CD1c-positive myeloid dendritic cell (primary cell): ENCODE results near the gene KRT23.

ENCODE experiments used
- DNase-seq: peaks from one replicate; pipeline ENCODE4 v3.0.0-alpha.2; 2016; ENCODE audit errors: extremely low spot score

KRT23 gene, protein sequence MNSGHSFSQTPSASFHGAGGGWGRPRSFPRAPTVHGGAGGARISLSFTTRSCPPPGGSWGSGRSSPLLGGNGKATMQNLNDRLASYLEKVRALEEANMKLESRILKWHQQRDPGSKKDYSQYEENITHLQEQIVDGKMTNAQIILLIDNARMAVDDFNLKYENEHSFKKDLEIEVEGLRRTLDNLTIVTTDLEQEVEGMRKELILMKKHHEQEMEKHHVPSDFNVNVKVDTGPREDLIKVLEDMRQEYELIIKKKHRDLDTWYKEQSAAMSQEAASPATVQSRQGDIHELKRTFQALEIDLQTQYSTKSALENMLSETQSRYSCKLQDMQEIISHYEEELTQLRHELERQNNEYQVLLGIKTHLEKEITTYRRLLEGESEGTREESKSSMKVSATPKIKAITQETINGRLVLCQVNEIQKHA

GRCh38 chr17:40937384-40937819 lies at the start of gene KRT23:
Gene KRT23 (minus strand): TSS chr17:40937646. CDS start chr17:40936603, 1,043 bp downstream.
- DNase-seq: no peak

GRCh38 chr17:40986920-40987319 lies 49.5 kb upstream of the KRT23 start:
- DNase-seq: no peak

DNA sequence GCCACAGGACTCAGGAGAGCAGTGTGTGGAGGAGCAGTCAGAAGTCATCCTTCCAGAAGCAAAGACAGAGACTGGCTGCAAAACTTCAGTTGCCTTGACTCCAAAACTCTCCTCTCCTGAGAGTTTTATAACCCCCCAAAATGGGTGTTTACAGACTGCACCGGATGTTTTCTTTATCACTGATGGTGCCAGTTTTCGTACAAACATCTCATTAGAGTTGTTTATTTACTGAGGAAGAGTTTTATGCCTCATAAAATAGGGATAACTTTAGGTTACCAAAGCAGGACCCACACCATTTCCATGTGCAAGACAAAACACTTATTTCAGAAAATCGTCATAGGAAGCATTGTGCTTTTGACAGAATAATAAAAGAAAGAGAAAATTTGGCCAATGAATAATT lies 46.8 kb upstream of the KRT23 start, which contains the start of gene KRT40:
KRT40 (minus strand) TSS at position 101 of the 400 bp plus-strand sequence; CDS start at position 48, 53 bp downstream.
- no peak for DNase-seq

GRCh38 chr17:40981115-40981514 lies 43.7 kb upstream of the KRT23 start:
- no peak for DNase-seq

DNA sequence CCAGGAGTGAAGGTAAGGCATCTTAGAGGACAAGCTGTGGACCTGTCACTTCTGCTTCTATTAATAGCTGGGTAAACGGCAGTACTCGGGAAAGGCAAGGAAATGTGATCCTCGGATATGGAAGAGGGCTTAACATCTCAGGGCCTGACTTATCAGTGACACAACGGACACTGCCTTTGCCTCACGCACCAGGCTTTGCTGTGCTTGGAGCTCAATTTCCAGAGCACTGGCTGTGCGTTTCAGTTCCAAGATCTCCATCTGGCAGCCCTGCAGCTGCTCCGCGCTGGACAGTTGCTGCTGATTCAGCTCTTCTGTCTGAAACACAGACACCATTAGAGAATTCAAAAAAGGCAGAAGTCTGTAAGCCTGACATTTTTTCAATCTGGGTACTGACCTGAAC lies 43.1 kb upstream of the KRT23 start:
- DNase-seq: no peak

- no peak for DNase-seq
Measured at GRCh38 chr17:40980117-40980516, 42.7 kb upstream of the KRT23 start.

DNA sequence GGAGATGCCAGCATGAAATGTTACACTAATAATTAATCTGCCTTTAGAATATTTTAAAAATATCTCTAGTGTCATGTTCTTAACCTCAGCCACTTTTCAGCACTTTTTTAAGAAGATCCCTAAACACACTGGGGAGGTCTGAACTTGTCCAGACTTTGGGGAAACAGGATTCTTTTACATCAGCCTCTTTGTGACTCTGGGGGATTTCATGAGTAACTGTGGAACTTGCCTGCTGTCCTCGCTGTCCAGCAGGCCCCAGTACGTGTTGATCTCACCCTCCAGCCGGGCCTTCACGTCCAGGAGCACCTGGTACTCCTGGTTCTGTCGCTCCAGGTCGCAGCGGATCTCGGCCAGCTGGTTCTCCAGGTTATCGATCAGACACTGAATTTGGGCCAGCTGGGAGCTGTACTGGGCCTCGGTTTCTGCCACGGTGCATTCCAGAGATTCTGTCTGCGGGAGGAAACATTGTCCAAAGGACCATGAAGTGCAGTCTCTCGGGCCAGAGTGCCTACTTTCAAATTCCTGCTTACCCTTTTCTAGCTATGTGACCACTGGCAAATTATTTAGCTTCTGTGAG lies 41.2 kb upstream of the KRT23 start:
- no peak for DNase-seq

- no peak for DNase-seq
Measured at GRCh38 chr17:40975516-40975915, 38.1 kb upstream of the KRT23 start.

GRCh38 chr17:40974366-40974765 lies 36.9 kb upstream of the KRT23 start:
- DNase-seq: no peak

DNA sequence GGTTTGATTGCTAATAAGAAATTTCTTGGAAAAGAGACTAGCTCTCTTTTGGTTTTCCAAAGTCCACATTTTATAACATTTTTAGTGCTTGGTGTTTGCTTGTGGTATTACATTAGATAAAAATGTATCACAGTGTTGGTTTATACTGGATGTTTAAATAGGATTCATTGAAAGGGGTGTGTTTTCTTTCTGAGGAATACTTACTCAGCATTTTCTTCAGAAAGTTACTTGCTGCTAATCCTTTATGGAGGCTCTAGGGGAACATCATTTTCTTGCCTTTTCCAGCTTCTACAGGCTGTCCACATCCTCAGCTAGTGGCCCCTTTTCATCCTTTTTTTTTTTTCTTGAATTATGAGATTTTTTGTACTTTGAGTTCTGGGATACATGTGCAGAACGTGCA lies 30.1 kb upstream of the KRT23 start:
- no peak for DNase-seq

- no peak for DNase-seq
Measured at GRCh38 chr17:40966848-40967247, 29.4 kb upstream of the KRT23 start, which contains the start of gene KRT39. Gene KRT39 (minus strand): TSS chr17:40966948. CDS start chr17:40966856, 92 bp downstream.

- peak; percentile 17 for DNase-seq
Measured at GRCh38 chr17:40963838-40964237, 26.4 kb upstream of the KRT23 start.

GRCh38 chr17:40962059-40962561 lies 24.7 kb upstream of the KRT23 start:
- DNase-seq: no peak

DNA sequence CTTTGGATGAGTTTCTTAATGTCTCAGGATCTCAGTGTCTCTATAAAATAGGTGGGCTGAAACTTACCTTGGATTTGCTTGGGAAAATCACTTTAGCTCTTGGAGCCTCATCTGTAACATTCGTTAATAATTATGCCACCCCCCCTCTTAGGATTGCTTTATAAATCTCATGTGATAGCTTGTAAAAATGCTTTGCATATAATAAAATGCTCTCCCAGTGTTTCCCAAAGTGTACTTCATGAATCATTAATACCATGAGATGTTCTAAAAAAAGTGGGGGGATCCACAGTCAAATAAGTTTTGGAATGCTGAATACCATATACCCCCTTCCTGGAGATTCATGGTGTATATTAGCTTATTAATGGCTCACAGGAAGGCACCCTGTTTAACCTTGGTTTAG lies 24.1 kb upstream of the KRT23 start:
- DNase-seq: no peak

DNA sequence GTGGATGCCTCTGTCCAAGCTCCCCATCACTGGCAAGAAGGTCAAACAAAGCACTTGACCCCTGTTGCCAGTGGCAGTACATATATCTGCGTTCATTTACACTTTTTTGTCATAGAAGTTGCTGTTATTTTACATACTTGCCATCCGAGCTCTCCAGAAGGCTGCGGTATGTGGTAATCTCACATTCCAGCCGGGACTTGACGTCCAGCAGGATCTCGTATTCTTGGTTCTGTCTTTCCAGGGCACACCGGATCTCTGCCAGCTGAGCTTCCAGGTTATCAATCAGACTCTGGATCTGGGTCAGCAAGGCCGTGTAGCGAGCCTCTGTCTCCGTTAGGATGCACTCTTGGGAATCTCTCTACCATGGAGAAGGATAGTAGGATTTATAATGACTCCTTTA lies 22.7 kb upstream of the KRT23 start:
- DNase-seq: no peak

DNA sequence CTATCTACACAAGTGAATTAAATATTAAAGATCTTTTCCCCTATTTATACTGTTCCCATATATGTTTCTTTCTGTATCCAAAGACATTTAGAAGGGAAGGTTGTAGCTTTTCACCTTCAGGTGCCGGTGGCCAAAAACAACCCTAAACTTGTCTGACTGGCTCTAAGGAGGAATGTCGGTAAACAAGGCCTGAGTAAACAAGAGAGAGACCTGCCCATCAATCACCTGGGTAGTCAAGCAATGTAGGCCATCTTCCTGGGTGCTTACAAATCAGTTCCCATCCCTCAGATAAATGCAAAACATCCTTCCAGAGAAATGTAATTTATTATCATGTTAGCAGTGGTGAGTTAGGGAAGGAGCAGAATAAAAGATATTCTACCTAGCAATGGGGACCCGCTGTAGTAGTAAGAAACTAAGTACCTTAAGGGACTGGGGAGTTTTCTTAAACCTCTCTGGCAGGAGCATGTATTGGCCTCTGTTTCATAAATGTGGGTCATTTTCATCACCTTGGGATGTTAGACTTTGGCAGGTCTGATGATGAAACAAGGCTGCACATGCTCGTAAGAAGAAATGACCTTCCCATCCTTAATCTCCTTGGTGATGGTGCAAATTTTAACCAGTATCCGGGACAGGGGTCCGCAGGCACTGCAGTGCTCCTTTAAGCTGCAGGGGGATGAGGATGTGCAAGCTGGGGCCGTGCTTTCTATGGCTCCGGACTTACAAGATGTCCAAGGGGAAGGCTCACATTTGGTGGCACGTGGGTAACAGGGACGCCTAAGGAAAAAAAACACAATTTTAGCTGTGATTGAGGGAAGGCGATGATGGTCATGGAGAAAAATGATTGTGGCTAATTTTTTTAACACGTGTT lies 20.9 kb upstream of the KRT23 start:
- no peak for DNase-seq

GRCh38 chr17:40956401-40957254 lies 19.2 kb upstream of the KRT23 start:
- peak; percentile 37 for DNase-seq

DNA sequence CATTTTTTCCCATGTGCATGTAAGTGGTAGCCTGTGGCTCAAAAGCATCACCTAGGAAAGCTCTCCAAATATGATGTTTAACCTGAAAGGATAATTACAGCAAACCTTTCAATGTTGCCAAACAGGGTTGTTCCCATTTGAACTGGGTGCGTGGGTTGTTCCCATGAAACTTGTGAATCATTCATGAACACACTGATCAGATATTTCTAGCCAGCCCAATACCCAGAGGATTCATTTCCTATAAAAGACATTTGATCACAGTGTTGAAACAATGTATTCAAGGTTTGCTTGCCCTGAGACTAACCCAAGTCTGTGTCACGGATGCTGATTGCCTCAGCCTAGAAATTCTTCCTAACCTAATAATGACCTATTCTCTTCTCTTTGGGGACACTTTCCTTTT lies 16.4 kb upstream of the KRT23 start:
- peak; percentile 81 for DNase-seq

GRCh38 chr17:40952661-40953060 lies 15.2 kb upstream of the KRT23 start:
- peak; percentile 72 for DNase-seq

- DNase-seq: no peak
Measured at GRCh38 chr17:40952154-40952553, 14.7 kb upstream of the KRT23 start.

DNA sequence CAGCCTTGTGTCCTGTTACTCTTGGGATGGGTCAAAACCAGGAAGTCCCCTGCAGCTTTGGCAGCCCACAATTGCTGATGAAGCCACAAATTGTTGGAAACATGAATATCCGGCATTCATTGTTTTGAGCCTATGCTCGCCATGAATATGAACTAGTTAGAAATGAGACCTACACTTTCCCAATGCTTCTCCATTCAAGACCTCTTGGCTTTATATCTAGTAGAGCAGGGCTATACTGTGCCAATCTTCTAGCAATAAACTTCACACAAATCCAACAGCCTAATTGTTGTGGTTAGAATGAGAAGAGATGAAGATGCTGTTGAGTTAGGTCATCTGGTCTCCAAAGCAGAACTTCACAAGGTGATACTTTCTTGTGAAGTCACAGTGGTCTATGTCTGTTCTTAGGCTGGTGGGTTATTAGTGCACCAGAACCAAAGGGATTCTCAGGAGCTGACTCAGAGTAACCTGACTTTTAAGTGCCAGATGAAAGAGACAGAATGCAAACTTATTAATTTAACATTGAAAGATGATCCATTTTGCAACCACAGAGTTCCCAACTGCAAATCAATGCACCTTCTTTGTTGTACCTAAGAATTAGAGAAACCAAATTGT lies 13.7 kb upstream of the KRT23 start:
- DNase-seq: no peak
